HG03039 (cell line): Measurements from ENCODE around the gene TNS3.

ENCODE experiments used
- ATAC-seq: cut with Tn5 transposase; IDR thresholded peaks from one replicate; pipeline ENCODE4 v1.9.1; 2021; ENCODE audit warnings: mild to moderate bottlenecking, moderate library complexity; ENCODE audit not compliant: unreplicated experiment

Gene TNS3

DNA sequence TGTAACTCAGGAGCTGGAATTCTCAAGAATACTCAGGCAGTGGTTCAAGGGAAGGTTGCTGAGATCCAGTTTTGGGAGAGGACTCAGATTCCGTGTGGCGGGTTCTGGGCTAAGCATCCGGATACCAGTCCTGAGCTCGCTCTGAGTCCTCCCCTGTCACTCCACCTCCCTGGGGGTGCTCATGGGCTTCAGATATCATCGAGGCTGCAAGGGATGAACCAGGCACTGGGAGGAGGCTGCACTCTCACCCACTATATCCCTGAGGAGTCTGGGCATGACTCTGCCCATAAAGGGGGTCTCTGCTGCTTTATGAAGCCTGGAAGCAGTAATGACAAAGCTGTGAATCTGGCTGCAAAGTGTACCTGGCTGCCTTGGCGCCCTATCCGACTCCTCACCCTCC is 188.5 kb downstream of the TNS3 start:
- no peak for ATAC-seq

GRCh38 chr7:47392241-47392759 is 189.6 kb downstream of the TNS3 start:
- ATAC-seq = no peak

DNA sequence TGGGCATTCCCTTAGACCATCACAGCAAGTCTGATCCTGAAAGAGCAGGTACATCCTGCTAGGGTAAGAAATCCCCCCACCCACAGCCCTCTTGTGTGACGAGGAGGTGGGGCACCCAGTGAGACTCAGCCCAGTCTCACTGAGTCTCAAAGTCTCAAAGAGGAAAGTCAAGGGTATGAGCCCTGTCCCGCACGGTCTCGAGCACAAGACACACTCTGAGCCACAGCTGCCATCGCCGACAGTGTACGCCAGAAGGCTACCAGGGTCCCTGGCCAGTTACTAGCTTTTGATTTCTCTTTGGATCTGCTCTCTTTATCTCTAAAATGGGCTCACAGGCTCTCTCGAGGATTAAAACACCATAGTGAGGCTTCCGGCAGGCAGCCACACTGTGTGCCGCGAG is 190.2 kb downstream of the TNS3 start:
- ATAC-seq = no peak

DNA sequence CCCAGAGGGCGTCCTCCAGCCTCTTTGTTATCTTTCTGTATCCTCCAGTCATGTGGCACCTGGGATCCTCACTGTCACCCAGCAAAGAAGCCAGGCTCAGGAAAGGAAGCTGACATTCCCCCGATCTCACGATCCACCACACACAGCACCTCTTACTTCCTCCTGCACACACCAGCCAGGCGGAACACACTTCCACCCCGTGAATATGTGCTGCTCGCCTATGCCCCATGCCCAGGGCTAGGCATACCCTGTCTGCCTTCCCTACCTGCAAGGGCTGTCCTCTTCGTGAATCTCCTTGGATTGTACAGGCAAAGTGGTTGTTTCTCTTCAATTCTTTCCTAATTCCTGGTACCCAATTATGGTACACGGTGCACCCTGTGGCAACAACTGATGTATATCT is 191.0 kb downstream of the TNS3 start:
- no peak for ATAC-seq

DNA sequence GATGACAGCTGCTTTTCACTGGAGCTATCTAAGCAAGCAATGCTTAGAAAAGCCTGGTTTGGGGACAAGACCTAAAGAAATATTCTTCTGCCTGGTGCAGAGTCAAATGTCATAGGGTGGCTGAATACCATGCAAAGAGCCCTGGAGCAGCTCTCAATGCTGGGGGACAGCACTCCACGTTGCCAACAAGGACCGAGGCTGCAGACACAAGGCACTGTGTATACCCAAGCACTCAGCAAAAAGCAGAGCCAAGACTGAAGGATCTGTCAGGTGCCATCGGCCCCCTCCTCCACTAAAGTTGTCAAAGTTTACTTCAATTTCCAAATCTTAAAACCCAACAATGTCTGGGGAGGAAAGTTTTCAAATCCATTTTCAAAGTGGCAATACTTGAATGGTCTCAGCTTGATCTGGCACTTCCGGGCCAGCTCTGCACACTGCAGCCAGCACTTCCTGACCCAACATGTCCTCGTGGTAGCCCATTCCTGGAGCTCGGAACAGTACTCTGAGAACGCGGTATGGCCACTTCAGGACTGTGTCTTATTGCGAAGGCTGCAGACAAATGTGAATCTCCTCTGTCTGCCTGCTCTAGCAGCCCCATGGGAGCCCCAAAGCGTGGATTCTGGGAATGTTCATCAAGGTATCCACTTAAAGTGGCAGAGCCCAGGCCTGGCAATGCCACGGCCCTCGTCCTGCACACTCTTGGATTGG is 191.8 kb downstream of the TNS3 start:
- ATAC-seq = no peak

DNA sequence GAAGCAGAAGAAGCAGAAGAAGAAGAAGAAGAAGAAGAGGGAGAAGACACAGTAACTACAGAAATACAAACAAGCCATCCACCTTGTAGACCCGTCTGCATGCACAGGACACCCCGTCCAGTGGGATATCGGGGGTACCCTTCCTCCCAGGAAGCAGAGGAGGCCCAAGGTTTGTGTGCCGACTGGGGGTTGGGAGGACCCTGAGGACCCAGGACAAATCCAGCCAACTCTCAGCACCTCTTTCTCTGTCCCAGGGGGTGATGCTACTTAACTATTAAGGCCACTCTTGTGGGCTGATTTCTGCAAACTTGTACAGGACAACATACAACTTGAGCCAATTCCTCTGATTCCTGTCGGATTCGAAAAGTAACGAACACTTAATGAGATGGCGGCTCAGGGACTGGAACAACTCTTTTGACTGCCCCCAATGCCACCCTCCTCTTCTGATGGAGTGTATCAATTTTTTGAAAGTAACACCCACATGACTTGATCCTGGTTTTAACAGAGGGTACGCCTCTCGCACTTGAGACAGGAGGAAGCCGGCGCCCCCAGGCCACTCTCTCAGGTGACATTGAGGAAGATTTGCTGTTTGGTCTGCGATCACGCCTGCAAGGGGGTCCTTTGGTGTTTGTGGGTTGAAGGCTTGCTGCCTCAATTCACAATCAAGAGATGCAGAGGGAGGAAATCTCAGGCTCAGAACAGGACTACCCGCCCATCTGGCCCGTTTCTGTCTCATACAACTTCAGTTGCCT is 192.6 kb downstream of the TNS3 start:
- no peak for ATAC-seq

GRCh38 chr7:47387506-47387905 is 194.4 kb downstream of the TNS3 start:
- ATAC-seq = no peak

- no peak for ATAC-seq
Observed at GRCh38 chr7:47386273-47386835, 195.6 kb downstream of the TNS3 start.

GRCh38 chr7:47385536-47386125 is 196.3 kb downstream of the TNS3 start:
- no peak for ATAC-seq

DNA sequence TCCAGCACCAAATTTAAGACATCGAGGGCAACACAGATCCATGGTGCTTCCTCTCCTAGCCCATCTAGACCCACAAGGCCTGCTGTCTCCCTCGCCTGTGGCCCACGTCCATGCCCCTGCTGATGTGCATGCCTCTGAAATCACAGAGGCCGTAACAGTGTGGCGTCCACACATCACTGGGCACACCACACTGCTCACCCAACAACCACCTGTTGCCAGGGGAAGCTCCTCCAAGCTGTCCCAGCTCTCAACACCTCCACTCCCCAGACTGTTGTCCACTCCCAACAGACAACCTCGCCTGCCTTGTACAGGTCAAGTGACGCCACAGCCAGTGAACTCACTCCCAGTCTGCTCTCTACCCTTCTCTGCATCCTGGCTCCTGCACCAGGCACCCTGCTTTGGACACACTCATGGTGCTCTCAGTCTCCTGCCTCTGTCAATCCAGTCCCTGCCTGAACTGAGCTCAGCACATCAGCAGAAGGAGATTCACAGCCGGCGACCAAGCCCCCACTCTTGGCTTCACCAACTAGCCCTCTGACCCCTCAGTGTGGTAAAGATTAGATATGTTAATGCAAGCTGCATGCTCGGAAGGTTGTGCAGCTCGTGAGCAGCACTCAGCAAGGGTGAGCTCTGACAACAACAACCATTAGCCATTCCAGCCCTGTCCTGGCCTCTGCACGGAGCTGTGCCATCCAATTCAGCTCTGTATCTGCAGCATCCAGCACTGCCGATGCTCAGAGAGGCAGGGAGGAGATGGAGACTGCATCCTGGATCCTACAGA is 197.0 kb downstream of the TNS3 start:
- no peak for ATAC-seq

GRCh38 chr7:47383696-47384445 is 198.0 kb downstream of the TNS3 start:
- ATAC-seq = no peak

DNA sequence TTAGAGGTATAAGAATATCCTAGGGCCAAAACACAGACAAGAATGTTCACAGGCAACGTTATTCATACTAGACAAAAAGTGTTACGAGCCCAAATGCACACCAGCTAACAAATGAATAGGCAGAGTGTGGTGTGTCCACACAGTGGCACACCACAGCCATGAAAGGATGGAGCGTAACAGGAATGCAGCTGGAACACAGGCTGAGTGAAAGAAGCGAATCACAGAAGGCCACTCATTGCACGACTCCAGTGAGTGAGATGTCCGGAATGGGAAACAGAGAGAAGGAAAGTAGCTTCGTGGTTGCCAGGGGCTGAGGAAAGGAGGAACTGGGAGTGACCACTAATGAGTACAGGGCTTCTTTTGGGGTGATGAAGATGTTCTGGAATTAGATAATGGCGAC is 198.8 kb downstream of the TNS3 start:
- ATAC-seq = no peak

DNA sequence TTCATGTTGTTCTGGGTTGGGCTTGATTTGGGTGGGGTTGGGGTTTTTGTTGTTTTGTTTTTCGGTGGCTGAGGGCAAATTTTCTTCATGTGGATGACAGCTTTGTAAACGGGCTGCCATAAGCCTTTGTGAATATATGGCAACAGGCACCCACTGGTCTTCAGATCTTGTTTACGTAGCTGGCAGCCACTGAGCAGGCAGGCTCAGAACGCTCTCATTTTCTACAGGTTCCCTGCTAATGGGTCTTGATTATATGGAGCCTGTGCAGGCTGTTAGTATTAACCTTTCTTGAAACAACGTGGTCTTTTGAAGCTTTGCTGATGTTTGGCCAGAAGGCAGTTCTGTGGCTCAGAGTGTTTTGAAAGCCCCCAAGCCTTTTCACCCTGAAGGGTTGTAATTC is 199.7 kb downstream of the TNS3 start:
- no peak for ATAC-seq

DNA sequence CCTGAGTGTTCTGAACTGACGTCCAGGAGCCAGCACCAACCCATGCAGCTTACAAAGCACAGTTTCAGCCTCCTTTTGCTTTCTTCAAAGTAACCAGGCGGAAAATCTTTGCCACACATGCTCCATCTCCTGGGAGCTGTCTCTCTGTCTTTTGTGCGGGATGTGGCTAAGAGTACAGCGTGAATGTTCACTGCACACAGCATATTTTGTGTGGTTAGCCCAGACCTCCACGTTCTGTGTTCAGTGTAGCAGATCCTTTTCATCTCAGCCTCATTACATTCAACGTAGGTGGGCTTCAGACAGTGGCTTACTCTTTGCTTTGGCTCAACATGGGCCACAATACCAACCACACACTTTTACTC is 200.8 kb downstream of the TNS3 start:
- no peak for ATAC-seq

DNA sequence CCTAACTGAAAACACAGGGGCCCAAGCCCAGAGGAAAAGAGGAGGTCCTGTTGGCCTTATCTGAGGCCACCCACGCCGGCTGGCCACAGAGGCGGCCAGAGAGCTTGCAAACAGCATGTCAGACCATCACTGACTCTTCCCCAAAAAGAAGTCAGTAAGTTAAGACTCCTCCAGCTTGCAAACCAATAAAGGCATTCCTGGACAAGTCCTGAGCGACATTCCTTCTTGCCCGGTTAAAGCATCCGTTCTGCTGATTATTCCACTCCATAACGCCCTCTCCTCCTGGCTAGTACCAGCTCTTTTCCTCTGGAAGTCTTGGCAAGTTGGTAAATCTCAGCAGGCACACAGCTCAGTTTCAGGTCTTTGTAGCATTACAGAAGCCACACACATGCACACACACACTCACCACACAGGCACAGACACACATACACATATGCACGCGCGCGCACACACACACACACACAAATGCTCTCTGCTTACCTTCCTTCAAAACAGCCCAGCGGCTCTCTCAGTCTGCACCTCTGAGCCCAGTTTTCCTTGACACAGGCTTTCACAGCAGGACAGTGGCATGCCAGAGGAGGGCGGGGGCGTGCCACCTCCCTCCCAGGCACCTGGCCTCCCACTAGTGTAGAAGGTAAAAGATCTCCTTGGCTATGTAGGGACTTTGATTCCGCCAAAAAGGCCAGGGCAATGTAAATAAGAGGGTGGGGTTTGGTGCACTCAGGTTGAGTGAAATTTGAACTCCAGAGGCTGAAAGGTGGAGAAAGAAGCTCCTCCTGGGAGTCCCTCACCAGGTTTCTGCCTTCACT is 201.4 kb downstream of the TNS3 start:
- ATAC-seq = no peak

DNA sequence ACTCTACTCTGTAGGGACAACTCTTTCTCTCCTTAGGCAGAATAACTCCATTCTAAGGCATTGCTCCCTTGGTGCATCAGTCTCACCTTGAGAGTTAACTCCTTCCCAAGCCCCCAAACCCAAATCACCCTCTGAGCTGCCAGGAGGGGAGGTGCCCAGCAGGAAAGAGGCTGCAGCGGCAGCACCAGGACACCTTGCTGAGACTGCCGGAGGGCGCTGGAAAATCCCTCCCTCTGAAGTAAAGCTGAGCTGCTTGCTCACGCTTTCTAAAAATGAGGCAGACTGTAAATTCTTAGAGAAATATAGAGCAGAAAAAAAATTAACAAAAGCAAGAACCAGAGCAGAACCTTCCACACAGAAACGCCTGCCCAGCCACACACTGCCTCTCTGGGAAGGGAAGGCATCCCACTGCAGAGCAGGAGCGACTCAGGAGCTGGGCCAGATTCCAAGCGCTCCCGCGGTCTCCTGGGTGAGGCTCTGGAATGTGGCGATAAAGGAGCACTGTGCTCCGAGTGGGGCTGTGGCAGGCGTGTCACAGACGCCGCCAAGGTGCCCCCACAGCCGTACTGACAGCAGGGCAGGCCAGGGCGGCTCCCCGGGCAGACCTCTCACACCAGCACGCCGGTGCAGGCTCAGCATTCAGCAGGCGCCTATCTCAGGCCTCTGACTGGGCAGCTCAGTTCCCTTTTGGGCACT is 202.1 kb downstream of the TNS3 start:
- ATAC-seq = no peak

DNA sequence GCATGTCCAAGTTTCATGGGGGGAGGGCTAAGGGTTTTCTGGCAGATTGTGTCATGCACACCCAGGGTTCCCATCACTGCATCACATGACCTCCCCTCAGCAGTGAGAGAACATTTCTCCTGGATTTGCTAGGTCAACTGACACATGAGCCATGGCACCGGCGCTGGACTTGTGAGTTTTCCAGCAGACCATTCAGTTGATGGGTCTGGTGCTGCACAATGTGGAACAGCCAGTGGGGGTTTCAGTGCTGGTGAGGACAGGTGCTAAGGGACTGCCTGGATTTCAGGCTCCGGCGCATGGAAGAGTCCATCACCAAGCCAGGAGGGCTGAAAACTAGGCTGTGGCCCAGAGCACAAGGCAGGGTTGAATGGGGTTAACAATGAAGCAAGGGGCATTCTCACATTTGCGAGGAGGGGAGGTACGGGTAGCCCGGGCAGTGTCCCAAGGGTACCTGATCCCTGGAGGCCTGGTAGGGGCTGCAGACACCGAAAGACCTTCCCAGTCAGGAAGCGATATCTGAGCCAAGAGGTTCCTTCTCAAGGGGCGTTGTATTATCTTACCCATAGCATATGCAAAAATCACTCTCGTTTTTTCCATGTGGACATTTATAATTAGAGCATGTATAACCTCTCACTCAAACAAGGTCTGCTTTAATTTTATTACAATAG is 203.0 kb downstream of the TNS3 start:
- ATAC-seq = no peak

- no peak for ATAC-seq
Observed at GRCh38 chr7:47377741-47378140, 204.2 kb downstream of the TNS3 start.
